Ishikawa (cell line): Measurements from ENCODE around the gene MCF2L.

ENCODE experiments used
- CEBPB ChIP-seq: IDR thresholded peaks from 2 replicates; pipeline ENCODE4 v1.6.1; 2012
- CREB1 ChIP-seq: IDR thresholded peaks from 2 replicates; pipeline ENCODE4 v1.6.1; 2012; ENCODE audit warnings: low read depth
- EGR1 ChIP-seq: IDR thresholded peaks from 2 replicates; pipeline ENCODE4 v1.6.1; 2012
- EP300 ChIP-seq: IDR thresholded peaks from 2 replicates; pipeline ENCODE4 v1.6.1; 2012; ENCODE audit warnings: borderline replicate concordance
- FOXM1 ChIP-seq: IDR thresholded peaks from 2 replicates; pipeline ENCODE4 v1.6.1; 2012; ENCODE audit warnings: low read depth, borderline replicate concordance
- MAX ChIP-seq: IDR thresholded peaks from 2 replicates; pipeline ENCODE4 v1.6.1; 2012
- NFIC ChIP-seq: IDR thresholded peaks from 2 replicates; pipeline ENCODE4 v1.6.1; 2012
- RAD21 ChIP-seq: IDR thresholded peaks from 2 replicates; pipeline ENCODE4 v1.6.1; 2012; ENCODE audit warnings: low read depth
- REST ChIP-seq: IDR thresholded peaks from 2 replicates; pipeline ENCODE4 v1.6.1; 2012; ENCODE audit warnings: low read depth, mild to moderate bottlenecking
- TAF1 ChIP-seq: IDR thresholded peaks from 2 replicates; pipeline ENCODE4 v1.6.1; 2012; ENCODE audit warnings: low read depth, mild to moderate bottlenecking
- TCF12 ChIP-seq: IDR thresholded peaks from 2 replicates; pipeline ENCODE4 v1.6.1; 2012; ENCODE audit warnings: low read depth
- TEAD4 ChIP-seq: IDR thresholded peaks from 2 replicates; pipeline ENCODE4 v1.6.1; 2012
- YY1 ChIP-seq: IDR thresholded peaks from 2 replicates; pipeline ENCODE4 v1.6.1; 2012; ENCODE audit warnings: low read depth
- ZBTB7A ChIP-seq: IDR thresholded peaks from 2 replicates; pipeline ENCODE4 v1.6.1; 2012; ENCODE audit warnings: low read depth
- TF ChIP-seq, protein P1 (sequence below): IDR thresholded peaks from 2 replicates; pipeline ENCODE4 v1.6.1; 2012

Gene MCF2L

GRCh38 chr13:113145496-113145895 lies 176.5 kb downstream of the MCF2L start:
- TF ChIP-seq RAD21 (no peak), EP300 (no peak), YY1 (no peak), TAF1 (no peak), TCF12 (no peak), TEAD4 (no peak), MAX (no peak), CEBPB (no peak), REST (no peak), ZBTB7A (no peak), EGR1 (no peak), CREB1 (no peak), NFIC (no peak), FOXM1 (no peak)
- TF ChIP-seq, protein P1, sequence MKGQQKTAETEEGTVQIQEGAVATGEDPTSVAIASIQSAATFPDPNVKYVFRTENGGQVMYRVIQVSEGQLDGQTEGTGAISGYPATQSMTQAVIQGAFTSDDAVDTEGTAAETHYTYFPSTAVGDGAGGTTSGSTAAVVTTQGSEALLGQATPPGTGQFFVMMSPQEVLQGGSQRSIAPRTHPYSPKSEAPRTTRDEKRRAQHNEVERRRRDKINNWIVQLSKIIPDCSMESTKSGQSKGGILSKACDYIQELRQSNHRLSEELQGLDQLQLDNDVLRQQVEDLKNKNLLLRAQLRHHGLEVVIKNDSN: no peak

- no peak for TF ChIP-seq EGR1
- TF ChIP-seq CEBPB: no peak
- no peak for TF ChIP-seq EP300
- TF ChIP-seq ZBTB7A: no peak
- TF ChIP-seq CREB1: no peak
Measured at GRCh38 chr13:113145911-113146598, 177.0 kb downstream of the MCF2L start.

- no peak for TF ChIP-seq MAX
Measured at GRCh38 chr13:113146750-113147149, 177.7 kb downstream of the MCF2L start.

- TF ChIP-seq FOXM1 (no peak), EGR1 (no peak)
Measured at GRCh38 chr13:113147206-113147605, 178.2 kb downstream of the MCF2L start.

DNA sequence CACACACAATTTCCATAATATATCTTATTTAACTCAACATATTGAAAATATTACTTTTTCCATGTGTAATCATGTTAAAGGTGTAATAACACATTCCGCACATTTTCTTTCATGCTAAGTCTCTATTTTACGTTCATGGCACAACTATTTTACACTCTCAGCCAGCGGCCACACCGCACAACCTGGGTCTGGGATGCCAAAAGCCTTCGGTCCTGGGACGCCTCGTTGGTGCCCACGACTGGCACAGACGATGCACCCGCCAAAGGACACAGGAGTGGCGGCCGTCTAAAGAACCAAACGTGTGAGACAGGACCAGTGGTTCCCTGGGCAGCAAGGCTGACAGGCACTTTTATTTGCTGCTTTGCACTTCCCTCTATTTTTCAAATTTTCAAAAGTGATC lies 179.4 kb downstream of the MCF2L start:
- TF ChIP-seq MAX: no peak
- no peak for TF ChIP-seq REST
- no peak for TF ChIP-seq CREB1
- TF ChIP-seq FOXM1: no peak
- TF ChIP-seq EP300: no peak
- no peak for TF ChIP-seq TAF1
- TF ChIP-seq CEBPB: no peak
- no peak for TF ChIP-seq YY1
- TF ChIP-seq EGR1: no peak
- no peak for TF ChIP-seq TEAD4
- TF ChIP-seq, protein P1: no peak
- TF ChIP-seq RAD21: no peak

- TF ChIP-seq ZBTB7A (no peak), TEAD4 (no peak), NFIC (no peak), YY1 (no peak), MAX (no peak), REST (no peak), CREB1 (no peak), TAF1 (no peak), EP300 (no peak), TCF12 (no peak), EGR1 (no peak), FOXM1 (no peak), CEBPB (no peak), RAD21 (no peak)
- TF ChIP-seq, protein P1: no peak
Measured at GRCh38 chr13:113148940-113149503, 180.0 kb downstream of the MCF2L start.
